K562 (cell line): Measurements from ENCODE around the gene GP1BB. TPM values are rescaled to one million over a fixed set of nuclear protein-coding genes. Genes with fewer than 3 reads are reported as not detected.
A peak's percentile ranks its signal among the peaks of the same experiment; 100 is the strongest.

Experiments
- CBX3 ChIP-seq, 2 experiments: IDR thresholded peaks; 1 replicate in 1 of 2; 2 replicates in 1 of 2; pipeline ENCODE4 v1.6.1; 2012; ENCODE audit warnings: inconsistent platforms in 2 of 2, low read length in 2 of 2, borderline replicate concordance in 1 of 2, control low read depth in 1 of 2
- CC2D1A ChIP-seq: fragments of 450-650 bp; IDR thresholded peaks from 2 replicates; pipeline ENCODE4 v1.6.1; 2017; ENCODE audit warnings: mild to moderate bottlenecking
- CSDE1 ChIP-seq, 2 experiments: fragments of 450-650 bp; IDR thresholded peaks; 2 replicates each; pipeline ENCODE4 v1.6.1; 2016; ENCODE audit warnings: mild to moderate bottlenecking in 1 of 2
- EP400 ChIP-seq: fragments of 450-650 bp; IDR thresholded peaks from 2 replicates; pipeline ENCODE4 v1.6.1; 2017; ENCODE audit warnings: antibody characterized with exemption, mild to moderate bottlenecking, moderate library complexity
- MCM2 ChIP-seq: fragments of 450-650 bp; IDR thresholded peaks from 2 replicates; pipeline ENCODE4 v1.6.1; 2017; ENCODE audit warnings: low read depth, mild to moderate bottlenecking
- MEIS2 ChIP-seq: fragments of 450-650 bp; IDR thresholded peaks from 2 replicates; pipeline ENCODE4 v1.6.1; 2014; ENCODE audit warnings: mild to moderate bottlenecking; ENCODE audit not compliant: partially characterized antibody
- NRF1 ChIP-seq, 2 experiments: fragments of 450-650 bp; IDR thresholded peaks in 1 of 2; conservative IDR thresholded peaks in 1 of 2; 2 replicates each; pipeline ENCODE4 v1.6.1; 2014; ENCODE audit warnings: mild to moderate bottlenecking in 2 of 2
- PML ChIP-seq: IDR thresholded peaks from 2 replicates; pipeline ENCODE4 v1.6.1; 2012; ENCODE audit warnings: low read length, inconsistent platforms
- SMAD2 ChIP-seq: fragments of 150-350 bp; IDR thresholded peaks from 2 replicates; pipeline ENCODE4 v1.6.1; 2014; ENCODE audit warnings: low read depth, mild to moderate bottlenecking, low read length
- SMAD4 ChIP-seq: fragments of 250-450 bp; sonication (Bioruptor Pico); conservative IDR thresholded peaks from 2 replicates; pipeline ENCODE4 v1.8.0; 2021; ENCODE audit warnings: inconsistent platforms, mild to moderate bottlenecking, moderate library complexity
- TOE1 ChIP-seq, 2 experiments: fragments of 450-650 bp in 1 of 2; sonication (generic) in 1 of 2; formaldehyde crosslinking in 1 of 2; IDR thresholded peaks; 2 replicates each; pipeline versions ENCODE4 v1.7.1 to v1.8.0; 2016 to 2022; ENCODE audit warnings: borderline replicate concordance in 2 of 2, mild to moderate bottlenecking in 2 of 2, antibody characterized with exemption in 1 of 2, inconsistent platforms in 1 of 2, low read depth in 1 of 2, missing genetic modification reagents in 1 of 2, moderate library complexity in 1 of 2
- ZNF212 ChIP-seq: fragments of 450-650 bp; formaldehyde crosslinking; IDR thresholded peaks from 2 replicates; pipeline ENCODE4 v1.4.0; 2020; ENCODE audit warnings: mild to moderate bottlenecking
- ZNF717 ChIP-seq: fragments of 250-450 bp; sonication (Bioruptor Pico); IDR thresholded peaks from 2 replicates; pipeline ENCODE4 v1.5.0; 2021
- ZNF76 ChIP-seq: fragments of 250-450 bp; sonication (Bioruptor Pico); IDR thresholded peaks from 2 replicates; pipeline ENCODE4 v1.4.0; 2020; ENCODE audit warnings: mild to moderate bottlenecking, moderate library complexity, borderline replicate concordance
- polyA plus RNA-seq, 8 experiments: library from polyadenylated mRNA; depleted of rRNA in 4 of 8; stranded (reverse) in 5 of 8; unstranded in 3 of 8; fragments of >200 nt; fragmentation: Nextera tagmentation in 2 of 8; fragmentation: Illumina TruSeq in 1 of 8; extraction: Ambion mirVana in 2 of 8; extraction: Trizol in 1 of 8; gene quantifications; 2 replicates each; pipeline versions ENCODE4 v1.2.1 to v1.2.3, GENCODE V29; 2011 to 2014; ENCODE audit warnings: inconsistent platforms in 1 of 8, missing spikeins in 1 of 8
- total RNA-seq, 7 experiments: library from RNA; depleted of rRNA in 6 of 7; stranded (reverse); fragments of >200 nt in 6 of 7; fragmentation: Illumina TruSeq in 2 of 7; extraction: Trizol in 2 of 7; gene quantifications; 2 replicates each; pipeline versions ENCODE4 v1.2.1 to v1.2.3, GENCODE V29; 2011 to 2021; ENCODE audit warnings: low replicate concordance in 1 of 7
- TF ChIP-seq, protein P1 (sequence below): fragments of 450-650 bp; conservative IDR thresholded peaks from 2 replicates; pipeline ENCODE4 v1.6.1; 2016; ENCODE audit warnings: missing genetic modification characterization, low read depth, mild to moderate bottlenecking, missing compliant biosample characterization, moderate library complexity
- TF ChIP-seq, protein P2 (sequence below), 3 experiments: IDR thresholded peaks in 2 of 3; conservative IDR thresholded peaks in 1 of 3; 2 replicates each; pipeline ENCODE4 v1.5.1; 2011 to 2012; ENCODE audit warnings: low read length in 3 of 3, mild to moderate bottlenecking in 3 of 3, control low read depth in 2 of 3, improper control_type of control experiment in 1 of 3, inconsistent platforms in 1 of 3, low read depth in 1 of 3, mixed read lengths in 1 of 3, moderate library complexity in 1 of 3; ENCODE audit not compliant: insufficient read depth in 2 of 3
- TF ChIP-seq, protein P3 (sequence below): fragments of 150-350 bp; conservative IDR thresholded peaks from 2 replicates; pipeline ENCODE4 v1.6.1; 2014; ENCODE audit warnings: low read length
- TF ChIP-seq, protein P4 (sequence below): fragments of 250-450 bp; sonication (Bioruptor Pico); IDR thresholded peaks from 2 replicates; pipeline ENCODE4 v1.8.0; 2021; ENCODE audit warnings: mild to moderate bottlenecking, moderate library complexity

The GP1BB gene
- total and polyA plus RNA-seq, 9 of the 15 experiments (the other 6 are each of a cell fraction or from before 2014, with no cell fraction given): 0.69 to 162 (median 2.8) TPM

DNA sequence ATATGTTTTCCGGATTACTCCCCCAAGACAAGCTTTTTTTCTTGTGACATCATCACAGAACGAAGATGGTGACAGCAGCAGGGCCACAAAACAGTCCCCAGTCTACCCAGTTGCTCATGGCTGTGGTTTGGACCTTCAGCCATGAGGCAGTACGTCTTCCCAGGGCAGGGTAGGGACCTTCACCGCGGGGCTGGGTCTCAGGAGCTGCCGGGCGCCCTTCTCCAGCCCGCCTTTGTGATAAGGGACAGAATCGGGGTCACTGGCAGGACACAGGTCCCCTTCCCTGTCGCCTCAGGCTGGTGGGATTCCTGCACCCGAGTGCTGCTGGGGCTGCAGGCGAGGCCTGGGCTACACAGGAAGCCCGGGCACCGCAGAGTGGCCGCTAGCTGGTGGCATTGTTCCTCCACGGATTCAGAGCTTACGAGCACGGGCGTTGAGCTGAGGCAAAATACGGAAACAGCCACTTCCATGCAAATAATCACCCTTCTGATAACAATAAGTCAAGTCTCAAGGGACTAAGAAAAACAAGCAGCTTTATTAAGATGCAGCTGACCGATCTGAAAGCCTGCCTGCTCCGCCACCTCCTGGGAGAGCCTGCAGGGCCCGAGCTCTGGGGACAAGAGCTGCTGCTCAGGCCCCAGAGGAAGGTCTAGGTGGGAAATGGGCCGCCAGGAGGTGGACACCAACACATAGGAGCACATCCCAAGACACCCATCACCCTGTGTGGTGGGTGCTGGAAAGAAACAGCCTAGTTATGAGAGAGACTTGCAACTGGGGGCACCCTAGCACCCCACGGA lies 49.5 kb downstream of the GP1BB start (continued):
- TF ChIP-seq, protein P1, sequence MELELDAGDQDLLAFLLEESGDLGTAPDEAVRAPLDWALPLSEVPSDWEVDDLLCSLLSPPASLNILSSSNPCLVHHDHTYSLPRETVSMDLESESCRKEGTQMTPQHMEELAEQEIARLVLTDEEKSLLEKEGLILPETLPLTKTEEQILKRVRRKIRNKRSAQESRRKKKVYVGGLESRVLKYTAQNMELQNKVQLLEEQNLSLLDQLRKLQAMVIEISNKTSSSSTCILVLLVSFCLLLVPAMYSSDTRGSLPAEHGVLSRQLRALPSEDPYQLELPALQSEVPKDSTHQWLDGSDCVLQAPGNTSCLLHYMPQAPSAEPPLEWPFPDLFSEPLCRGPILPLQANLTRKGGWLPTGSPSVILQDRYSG (tag): no peak
- TF ChIP-seq MCM2 (no peak), TOE1 (IDR thresholded peaks at IDR 0.05; ENCODE audit: borderline replicate concordance) (no peak), TOE1 (CRISPR knock-in tag; IDR thresholded peaks at IDR 0.05; ENCODE audit: borderline replicate concordance, low read depth) (no peak), ZNF76 (no peak), CBX3 (IDR thresholded peaks at IDR 0.05; ENCODE audit: borderline replicate concordance in 1 of 2, low read length in 2 of 2) (peak in 1 of 2 experiments; percentile 33; a peak in 1 of 3 replicates), SMAD4 (CRISPR knock-in tag) (peak; percentile 56), NRF1 (conservative IDR thresholded peaks at IDR 0.05 in 1 of 2, IDR thresholded peaks at IDR 0.05 in 1 of 2) (no peak), ZNF212 (CRISPR knock-in tag) (no peak), CSDE1 (IDR thresholded peaks at IDR 0.05) (no peak), SMAD2 (no peak), CC2D1A (no peak), MEIS2 (no peak), PML (no peak), EP400 (no peak), ZNF717 (CRISPR knock-in tag) (no peak)
- TF ChIP-seq, protein P2, sequence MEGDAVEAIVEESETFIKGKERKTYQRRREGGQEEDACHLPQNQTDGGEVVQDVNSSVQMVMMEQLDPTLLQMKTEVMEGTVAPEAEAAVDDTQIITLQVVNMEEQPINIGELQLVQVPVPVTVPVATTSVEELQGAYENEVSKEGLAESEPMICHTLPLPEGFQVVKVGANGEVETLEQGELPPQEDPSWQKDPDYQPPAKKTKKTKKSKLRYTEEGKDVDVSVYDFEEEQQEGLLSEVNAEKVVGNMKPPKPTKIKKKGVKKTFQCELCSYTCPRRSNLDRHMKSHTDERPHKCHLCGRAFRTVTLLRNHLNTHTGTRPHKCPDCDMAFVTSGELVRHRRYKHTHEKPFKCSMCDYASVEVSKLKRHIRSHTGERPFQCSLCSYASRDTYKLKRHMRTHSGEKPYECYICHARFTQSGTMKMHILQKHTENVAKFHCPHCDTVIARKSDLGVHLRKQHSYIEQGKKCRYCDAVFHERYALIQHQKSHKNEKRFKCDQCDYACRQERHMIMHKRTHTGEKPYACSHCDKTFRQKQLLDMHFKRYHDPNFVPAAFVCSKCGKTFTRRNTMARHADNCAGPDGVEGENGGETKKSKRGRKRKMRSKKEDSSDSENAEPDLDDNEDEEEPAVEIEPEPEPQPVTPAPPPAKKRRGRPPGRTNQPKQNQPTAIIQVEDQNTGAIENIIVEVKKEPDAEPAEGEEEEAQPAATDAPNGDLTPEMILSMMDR (IDR thresholded peaks at IDR 0.05 in 2 of 3, conservative IDR thresholded peaks at IDR 0.05 in 1 of 3; ENCODE audit: insufficient read depth in 2 of 3, low read depth in 1 of 3, low read length in 3 of 3): peak in 2 of 3 experiments; percentile 34 to 37; a peak in 2 of 6 replicates
- TF ChIP-seq, protein P3, sequence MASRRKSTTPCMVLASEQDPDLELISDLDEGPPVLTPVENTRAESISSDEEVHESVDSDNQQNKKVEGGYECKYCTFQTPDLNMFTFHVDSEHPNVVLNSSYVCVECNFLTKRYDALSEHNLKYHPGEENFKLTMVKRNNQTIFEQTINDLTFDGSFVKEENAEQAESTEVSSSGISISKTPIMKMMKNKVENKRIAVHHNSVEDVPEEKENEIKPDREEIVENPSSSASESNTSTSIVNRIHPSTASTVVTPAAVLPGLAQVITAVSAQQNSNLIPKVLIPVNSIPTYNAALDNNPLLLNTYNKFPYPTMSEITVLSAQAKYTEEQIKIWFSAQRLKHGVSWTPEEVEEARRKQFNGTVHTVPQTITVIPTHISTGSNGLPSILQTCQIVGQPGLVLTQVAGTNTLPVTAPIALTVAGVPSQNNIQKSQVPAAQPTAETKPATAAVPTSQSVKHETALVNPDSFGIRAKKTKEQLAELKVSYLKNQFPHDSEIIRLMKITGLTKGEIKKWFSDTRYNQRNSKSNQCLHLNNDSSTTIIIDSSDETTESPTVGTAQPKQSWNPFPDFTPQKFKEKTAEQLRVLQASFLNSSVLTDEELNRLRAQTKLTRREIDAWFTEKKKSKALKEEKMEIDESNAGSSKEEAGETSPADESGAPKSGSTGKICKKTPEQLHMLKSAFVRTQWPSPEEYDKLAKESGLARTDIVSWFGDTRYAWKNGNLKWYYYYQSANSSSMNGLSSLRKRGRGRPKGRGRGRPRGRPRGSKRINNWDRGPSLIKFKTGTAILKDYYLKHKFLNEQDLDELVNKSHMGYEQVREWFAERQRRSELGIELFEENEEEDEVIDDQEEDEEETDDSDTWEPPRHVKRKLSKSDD: no peak
- TF ChIP-seq, protein P4, sequence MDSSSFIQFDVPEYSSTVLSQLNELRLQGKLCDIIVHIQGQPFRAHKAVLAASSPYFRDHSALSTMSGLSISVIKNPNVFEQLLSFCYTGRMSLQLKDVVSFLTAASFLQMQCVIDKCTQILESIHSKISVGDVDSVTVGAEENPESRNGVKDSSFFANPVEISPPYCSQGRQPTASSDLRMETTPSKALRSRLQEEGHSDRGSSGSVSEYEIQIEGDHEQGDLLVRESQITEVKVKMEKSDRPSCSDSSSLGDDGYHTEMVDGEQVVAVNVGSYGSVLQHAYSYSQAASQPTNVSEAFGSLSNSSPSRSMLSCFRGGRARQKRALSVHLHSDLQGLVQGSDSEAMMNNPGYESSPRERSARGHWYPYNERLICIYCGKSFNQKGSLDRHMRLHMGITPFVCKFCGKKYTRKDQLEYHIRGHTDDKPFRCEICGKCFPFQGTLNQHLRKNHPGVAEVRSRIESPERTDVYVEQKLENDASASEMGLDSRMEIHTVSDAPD (CRISPR knock-in tag): peak; percentile 39; the same call in 1 of the 2 replicates
